Tibial nerve (tissue), 3 donors: ENCODE data around the gene CNNM4.

Experiments
- POLR2A ChIP-seq, 2 donors: fragments of 450-650 bp; IDR thresholded peaks; one replicate each; pipeline ENCODE4 v1.6.1; 2017; ENCODE audit warnings: antibody characterized with exemption in 2 of 2, mild to moderate bottlenecking in 2 of 2, moderate library complexity in 2 of 2
- TF ChIP-seq, protein P1 (sequence below), 5 experiments: fragments of 200-600 bp in 3 of 5; fragments of 450-650 bp in 2 of 5; sonication (generic) in 3 of 5; IDR thresholded peaks; one replicate each; pipeline ENCODE4 v1.5.1; 2016 to 2019; ENCODE audit warnings: antibody characterized with exemption in 5 of 5, mild to moderate bottlenecking in 3 of 5, moderate library complexity in 2 of 5

DNA sequence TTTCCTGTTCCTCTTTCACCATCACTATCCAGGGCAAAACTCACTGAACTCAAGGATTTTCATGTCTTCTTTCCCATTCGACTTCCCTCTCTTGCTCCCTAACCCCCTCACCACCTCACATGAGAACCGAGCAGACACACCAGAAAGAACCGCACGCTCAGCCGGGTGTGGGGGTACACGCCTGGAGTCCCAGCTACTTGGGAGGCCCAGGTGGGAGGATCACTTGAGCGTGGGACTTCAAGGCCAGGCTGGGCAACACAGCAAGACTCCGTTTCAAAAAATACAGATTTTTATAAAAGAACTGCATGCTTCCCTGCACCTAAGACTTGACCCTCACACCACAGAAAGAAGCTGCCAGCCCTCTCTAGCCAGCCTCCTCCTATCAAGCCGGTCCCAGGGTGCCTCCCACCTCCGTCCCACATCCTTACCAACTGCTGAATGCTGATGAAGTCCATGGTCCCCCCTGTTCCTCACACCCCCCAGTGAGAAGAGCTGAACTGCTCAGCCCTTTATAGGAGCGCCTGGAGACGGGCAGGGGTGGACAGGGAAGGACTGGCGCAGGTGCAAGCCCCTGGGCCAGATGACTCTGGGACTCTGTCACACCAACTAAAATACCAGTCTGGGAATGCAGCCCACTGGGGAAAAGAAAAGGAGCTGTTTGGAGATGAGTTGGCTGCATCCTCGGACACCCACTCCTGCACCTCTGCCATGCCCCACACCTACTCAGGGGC lies 83.0 kb downstream of the CNNM4 start, which contains the start of gene ANKRD23:
- TF ChIP-seq, protein P1, sequence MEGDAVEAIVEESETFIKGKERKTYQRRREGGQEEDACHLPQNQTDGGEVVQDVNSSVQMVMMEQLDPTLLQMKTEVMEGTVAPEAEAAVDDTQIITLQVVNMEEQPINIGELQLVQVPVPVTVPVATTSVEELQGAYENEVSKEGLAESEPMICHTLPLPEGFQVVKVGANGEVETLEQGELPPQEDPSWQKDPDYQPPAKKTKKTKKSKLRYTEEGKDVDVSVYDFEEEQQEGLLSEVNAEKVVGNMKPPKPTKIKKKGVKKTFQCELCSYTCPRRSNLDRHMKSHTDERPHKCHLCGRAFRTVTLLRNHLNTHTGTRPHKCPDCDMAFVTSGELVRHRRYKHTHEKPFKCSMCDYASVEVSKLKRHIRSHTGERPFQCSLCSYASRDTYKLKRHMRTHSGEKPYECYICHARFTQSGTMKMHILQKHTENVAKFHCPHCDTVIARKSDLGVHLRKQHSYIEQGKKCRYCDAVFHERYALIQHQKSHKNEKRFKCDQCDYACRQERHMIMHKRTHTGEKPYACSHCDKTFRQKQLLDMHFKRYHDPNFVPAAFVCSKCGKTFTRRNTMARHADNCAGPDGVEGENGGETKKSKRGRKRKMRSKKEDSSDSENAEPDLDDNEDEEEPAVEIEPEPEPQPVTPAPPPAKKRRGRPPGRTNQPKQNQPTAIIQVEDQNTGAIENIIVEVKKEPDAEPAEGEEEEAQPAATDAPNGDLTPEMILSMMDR (IDR thresholded peaks at IDR 0.05) = no peak
- TF ChIP-seq POLR2A (IDR thresholded peaks at IDR 0.05) = no peak
